Chondrocyte (in vitro differentiated cells): ENCODE results near the gene AUTS2. TPM values are rescaled to one million over a fixed set of nuclear protein-coding genes. Genes with fewer than 3 reads are reported as not detected.

Experiments used
- DNase-seq: peaks from one replicate; pipeline ENCODE4 v3.0.0; 2021; ENCODE audit warnings: mixed read lengths, low spot score
- H3K27ac Mint-ChIP-seq: one replicate; pipeline ENCODE4 v1.8.0; 2021; ENCODE audit warnings: mild to moderate bottlenecking, moderate library complexity, mixed read lengths; ENCODE audit not compliant: unreplicated experiment
- H3K27me3 Mint-ChIP-seq: 2 replicates; pipeline ENCODE4 v1.8.0; 2021; ENCODE audit warnings: low read depth, mixed read lengths
- H3K36me3 Mint-ChIP-seq: 2 replicates; pipeline ENCODE4 v1.8.0; 2021; ENCODE audit warnings: low read depth, mixed read lengths
- H3K4me1 Mint-ChIP-seq: 2 replicates; pipeline ENCODE4 v1.8.0; 2021; ENCODE audit warnings: low read depth, mild to moderate bottlenecking, mixed read lengths
- H3K4me3 Mint-ChIP-seq: one replicate; pipeline ENCODE4 v1.8.0; 2021; ENCODE audit warnings: mild to moderate bottlenecking, moderate library complexity, mixed read lengths; ENCODE audit not compliant: unreplicated experiment
- H3K9me3 Mint-ChIP-seq: 2 replicates; pipeline ENCODE4 v1.8.0; 2021; ENCODE audit warnings: low read depth, mixed read lengths
- total RNA-seq: library from RNA; stranded (reverse); gene quantifications from 3 replicates; pipeline ENCODE4 v1.2.1, GENCODE V29; 2021
- TF ChIP-seq, protein P1 (sequence below): fragments of 200-600 bp; sonication (generic); IDR thresholded peaks from 2 replicates; pipeline ENCODE4 v1.5.0; 2021; ENCODE audit warnings: antibody characterized with exemption, mild to moderate bottlenecking, moderate library complexity

The AUTS2 gene
- total RNA-seq, 1 donor from 2014 or later: 31.5 TPM

- H3K27me3 Mint-ChIP-seq: no peaks in the 10 kb centered on the region
- no peaks in the 10 kb centered on the region for H3K9me3 Mint-ChIP-seq
- H3K36me3 Mint-ChIP-seq: no peaks in the 10 kb centered on the region
- H3K4me3 Mint-ChIP-seq: no peak overlapping the region
- TF ChIP-seq, protein P1, sequence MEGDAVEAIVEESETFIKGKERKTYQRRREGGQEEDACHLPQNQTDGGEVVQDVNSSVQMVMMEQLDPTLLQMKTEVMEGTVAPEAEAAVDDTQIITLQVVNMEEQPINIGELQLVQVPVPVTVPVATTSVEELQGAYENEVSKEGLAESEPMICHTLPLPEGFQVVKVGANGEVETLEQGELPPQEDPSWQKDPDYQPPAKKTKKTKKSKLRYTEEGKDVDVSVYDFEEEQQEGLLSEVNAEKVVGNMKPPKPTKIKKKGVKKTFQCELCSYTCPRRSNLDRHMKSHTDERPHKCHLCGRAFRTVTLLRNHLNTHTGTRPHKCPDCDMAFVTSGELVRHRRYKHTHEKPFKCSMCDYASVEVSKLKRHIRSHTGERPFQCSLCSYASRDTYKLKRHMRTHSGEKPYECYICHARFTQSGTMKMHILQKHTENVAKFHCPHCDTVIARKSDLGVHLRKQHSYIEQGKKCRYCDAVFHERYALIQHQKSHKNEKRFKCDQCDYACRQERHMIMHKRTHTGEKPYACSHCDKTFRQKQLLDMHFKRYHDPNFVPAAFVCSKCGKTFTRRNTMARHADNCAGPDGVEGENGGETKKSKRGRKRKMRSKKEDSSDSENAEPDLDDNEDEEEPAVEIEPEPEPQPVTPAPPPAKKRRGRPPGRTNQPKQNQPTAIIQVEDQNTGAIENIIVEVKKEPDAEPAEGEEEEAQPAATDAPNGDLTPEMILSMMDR: no peak
- DNase-seq: no peak
- no peak overlapping the region for H3K27ac Mint-ChIP-seq
- H3K4me1 Mint-ChIP-seq: peaks cover 16% of the 10 kb centered on the region
Measured at GRCh38 chr7:69651101-69651590, 52.9 kb downstream of the AUTS2 start.

DNA sequence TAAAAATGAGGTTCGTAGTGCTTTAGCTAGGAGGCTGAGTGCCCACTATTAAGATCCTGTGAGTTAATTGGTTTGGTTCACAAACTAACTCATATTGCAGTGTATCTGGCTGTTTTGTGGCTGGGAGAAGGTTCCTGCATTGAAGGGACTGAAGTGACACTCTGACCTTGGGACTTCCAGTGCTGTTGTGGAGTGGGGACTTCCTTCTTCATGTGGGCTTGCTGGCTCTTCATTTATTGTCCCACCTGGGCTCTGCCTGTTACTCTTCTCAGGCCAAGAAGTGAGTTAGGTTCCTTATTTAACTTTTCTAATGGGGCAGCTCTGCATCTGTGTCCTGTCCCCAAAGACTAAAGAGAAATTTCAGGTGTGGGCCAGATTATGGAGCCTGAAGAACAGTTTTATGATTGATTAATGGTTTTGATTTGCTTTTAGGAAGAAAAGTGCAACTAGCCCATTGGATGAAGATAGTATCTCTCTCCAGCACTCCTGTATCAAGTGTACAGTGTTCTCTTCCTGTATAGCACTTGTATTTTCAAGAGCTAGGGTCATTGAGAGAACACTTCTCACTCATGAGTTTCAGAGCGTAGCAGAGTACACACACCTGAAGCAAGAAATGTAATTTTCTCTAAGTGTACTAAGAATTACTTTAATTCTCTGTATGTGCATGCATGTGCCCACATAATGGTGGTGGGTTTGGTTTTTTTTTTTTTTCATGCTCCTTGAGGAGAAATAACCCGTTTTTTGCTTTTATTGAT is 54.8 kb downstream of the AUTS2 start:
- no peak for DNase-seq
- Mint-ChIP-seq H3K4me1 (peaks cover 31% of the 10 kb centered on the region), H3K27me3 (no peaks in the 10 kb centered on the region), H3K4me3 (no peak overlapping the region), H3K36me3 (no peaks in the 10 kb centered on the region), H3K9me3 (no peaks in the 10 kb centered on the region), H3K27ac (no peak overlapping the region)
- TF ChIP-seq, protein P1: no peak

DNA sequence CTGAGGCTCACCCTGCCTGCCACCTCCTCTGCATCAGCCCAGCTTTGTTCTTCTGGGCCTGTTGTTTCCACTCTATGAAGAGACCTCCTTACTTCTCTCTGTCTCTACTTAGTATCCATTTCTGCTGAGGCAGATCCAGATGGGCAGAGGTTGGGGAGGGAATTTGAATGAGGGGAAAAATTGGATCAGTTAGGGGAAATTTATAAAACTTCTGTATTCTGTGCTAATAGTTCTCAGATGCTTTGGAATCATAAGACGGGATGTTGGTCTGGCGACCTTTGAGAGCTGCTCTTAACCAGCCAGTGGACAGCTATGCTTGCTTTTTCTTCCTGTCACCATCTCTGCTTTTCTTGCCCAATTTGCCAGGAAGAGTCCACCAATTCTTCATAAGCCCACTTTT is 55.5 kb downstream of the AUTS2 start:
- no peak overlapping the region for H3K4me3 Mint-ChIP-seq
- no peak overlapping the region for H3K27ac Mint-ChIP-seq
- DNase-seq: no peak
- H3K4me1 Mint-ChIP-seq: peaks cover 31% of the 10 kb centered on the region
- no peaks in the 10 kb centered on the region for H3K36me3 Mint-ChIP-seq
- H3K9me3 Mint-ChIP-seq: no peaks in the 10 kb centered on the region
- TF ChIP-seq, protein P1: no peak
- H3K27me3 Mint-ChIP-seq: no peaks in the 10 kb centered on the region

DNA sequence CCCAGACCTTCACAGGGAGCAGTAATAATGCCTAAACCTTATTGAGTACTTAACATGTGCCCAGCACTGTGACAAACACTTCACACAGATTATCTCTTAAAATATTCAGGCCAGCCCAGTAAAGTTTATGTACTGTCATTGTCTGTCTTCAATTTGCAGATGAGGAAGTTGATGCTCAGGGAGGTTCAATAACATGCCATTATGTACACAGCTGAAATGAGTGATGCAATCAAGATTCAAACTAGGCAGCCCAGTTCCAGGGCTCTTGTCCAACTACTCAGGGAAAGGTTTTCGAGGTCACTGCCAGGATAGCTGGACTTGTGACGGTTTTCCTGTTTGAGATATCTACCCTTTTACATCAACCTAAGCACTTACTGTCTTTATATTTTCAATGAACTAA is 56.1 kb downstream of the AUTS2 start:
- Mint-ChIP-seq H3K27me3 (no peaks in the 10 kb centered on the region), H3K4me3 (no peak overlapping the region), H3K9me3 (no peaks in the 10 kb centered on the region), H3K36me3 (no peaks in the 10 kb centered on the region), H3K4me1 (peaks cover 36% of the 10 kb centered on the region), H3K27ac (no peak overlapping the region)
- DNase-seq: no peak
- TF ChIP-seq, protein P1: no peak

DNA sequence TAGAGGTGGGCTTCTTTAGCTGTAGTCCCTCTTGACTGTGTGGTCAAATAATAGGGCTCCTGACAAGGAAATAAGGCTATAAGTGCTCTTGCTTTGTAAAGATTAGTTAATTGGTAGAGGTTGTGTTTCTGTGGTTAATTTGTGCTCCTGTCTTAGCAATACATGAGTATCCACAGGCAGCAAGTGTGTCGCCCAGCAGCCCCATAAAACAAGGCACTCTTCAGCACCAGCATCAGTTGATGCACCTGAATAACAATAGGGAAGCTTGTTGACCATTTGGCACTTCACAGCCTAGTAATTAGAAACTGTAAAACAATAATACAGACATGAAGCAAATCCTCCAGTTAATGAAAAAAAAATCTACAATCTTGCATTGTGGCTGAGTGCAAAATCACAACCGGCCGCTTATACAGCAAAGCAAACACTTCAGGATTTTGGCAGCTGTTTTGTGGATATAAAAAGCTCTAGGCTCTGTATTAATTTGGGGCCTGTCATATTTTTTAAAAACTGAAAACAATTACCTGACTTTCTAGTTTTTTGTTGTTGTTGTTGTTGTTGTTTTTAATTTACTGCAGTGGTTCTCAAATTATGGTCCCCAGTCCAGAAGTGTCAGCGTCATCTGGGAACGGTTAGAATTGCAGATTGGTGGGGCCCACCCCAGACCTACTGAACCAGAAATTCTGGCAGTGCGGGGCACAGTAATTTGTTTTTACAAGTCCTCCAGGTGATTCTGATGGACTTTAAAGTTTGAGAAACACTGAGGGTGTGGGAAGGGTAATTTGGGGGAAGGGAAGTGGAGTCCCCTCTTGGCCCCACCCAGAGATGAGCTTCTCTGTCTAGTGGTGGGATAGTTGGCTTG is 56.8 kb downstream of the AUTS2 start:
- H3K27ac Mint-ChIP-seq: no peak overlapping the region
- H3K36me3 Mint-ChIP-seq: no peaks in the 10 kb centered on the region
- H3K4me3 Mint-ChIP-seq: no peak overlapping the region
- H3K4me1 Mint-ChIP-seq: peaks cover 41% of the 10 kb centered on the region
- TF ChIP-seq, protein P1: no peak
- no peak for DNase-seq
- H3K9me3 Mint-ChIP-seq: no peaks in the 10 kb centered on the region
- no peaks in the 10 kb centered on the region for H3K27me3 Mint-ChIP-seq
